Fibroblast of pulmonary artery (primary cell): Measurements from ENCODE around the gene KLRF1.

Experiments used
- DNase-seq: peaks from one replicate; pipeline ENCODE4 v3.0.0-alpha.2; 2010; ENCODE audit warnings: low read depth
- H3K4me3 ChIP-seq: replicated peaks from 2 replicates; pipeline ENCODE4 v1.5.1; 2011; ENCODE audit warnings: low read depth, mild to moderate bottlenecking, control low read depth, low read length, moderate library complexity
- TF ChIP-seq, protein P1 (sequence below): IDR thresholded peaks from 2 replicates; pipeline ENCODE4 v1.5.1; 2011; ENCODE audit warnings: mild to moderate bottlenecking, control low read depth, low read length, inconsistent platforms; ENCODE audit errors: missing control alignments

Gene KLRF1, protein sequence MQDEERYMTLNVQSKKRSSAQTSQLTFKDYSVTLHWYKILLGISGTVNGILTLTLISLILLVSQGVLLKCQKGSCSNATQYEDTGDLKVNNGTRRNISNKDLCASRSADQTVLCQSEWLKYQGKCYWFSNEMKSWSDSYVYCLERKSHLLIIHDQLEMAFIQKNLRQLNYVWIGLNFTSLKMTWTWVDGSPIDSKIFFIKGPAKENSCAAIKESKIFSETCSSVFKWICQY

DNA sequence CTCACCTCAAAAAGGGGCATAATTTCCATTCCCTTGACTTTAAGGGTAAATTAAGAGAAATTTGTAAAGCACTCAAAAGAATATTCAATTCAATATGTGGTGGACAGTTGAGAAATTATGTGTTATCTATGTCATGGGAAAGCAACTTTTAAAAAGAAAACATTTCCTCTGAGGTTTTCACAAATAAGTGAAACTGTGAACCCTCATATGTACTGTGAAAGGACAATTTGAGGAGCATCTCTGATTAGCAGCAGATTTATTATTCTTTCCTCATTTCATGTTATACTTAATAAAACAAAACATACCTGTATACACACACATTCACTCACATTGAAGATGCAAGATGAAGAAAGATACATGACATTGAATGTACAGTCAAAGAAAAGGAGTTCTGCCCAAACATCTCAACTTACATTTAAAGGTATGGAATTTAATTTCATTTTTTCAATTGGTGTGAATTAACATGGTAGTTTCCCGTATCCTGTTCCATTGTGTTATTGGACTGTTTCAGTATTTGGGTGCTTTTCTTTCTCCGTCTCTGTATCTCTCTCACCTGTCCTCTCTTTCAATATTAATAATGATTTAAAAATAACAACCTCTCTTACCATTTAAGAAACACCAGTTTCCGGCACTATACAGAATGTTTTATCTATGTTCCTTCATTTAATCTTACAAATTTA is at the start of gene KLRF1:
Gene KLRF1 (plus strand): TSS at position 273 of the 680 bp plus-strand sequence. CDS start 64 bp downstream, at position 337.
- TF ChIP-seq, protein P1, sequence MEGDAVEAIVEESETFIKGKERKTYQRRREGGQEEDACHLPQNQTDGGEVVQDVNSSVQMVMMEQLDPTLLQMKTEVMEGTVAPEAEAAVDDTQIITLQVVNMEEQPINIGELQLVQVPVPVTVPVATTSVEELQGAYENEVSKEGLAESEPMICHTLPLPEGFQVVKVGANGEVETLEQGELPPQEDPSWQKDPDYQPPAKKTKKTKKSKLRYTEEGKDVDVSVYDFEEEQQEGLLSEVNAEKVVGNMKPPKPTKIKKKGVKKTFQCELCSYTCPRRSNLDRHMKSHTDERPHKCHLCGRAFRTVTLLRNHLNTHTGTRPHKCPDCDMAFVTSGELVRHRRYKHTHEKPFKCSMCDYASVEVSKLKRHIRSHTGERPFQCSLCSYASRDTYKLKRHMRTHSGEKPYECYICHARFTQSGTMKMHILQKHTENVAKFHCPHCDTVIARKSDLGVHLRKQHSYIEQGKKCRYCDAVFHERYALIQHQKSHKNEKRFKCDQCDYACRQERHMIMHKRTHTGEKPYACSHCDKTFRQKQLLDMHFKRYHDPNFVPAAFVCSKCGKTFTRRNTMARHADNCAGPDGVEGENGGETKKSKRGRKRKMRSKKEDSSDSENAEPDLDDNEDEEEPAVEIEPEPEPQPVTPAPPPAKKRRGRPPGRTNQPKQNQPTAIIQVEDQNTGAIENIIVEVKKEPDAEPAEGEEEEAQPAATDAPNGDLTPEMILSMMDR, result no peak
- no peak within 1 kb of the TSS for H3K4me3 ChIP-seq
- no peak for DNase-seq

- no peak overlapping the region for H3K4me3 ChIP-seq
- DNase-seq, result no peak
- TF ChIP-seq, protein P1, result no peak
Observed at GRCh38 chr12:9779209-9779608, 48.1 kb upstream of the KLRF1 start.

DNA sequence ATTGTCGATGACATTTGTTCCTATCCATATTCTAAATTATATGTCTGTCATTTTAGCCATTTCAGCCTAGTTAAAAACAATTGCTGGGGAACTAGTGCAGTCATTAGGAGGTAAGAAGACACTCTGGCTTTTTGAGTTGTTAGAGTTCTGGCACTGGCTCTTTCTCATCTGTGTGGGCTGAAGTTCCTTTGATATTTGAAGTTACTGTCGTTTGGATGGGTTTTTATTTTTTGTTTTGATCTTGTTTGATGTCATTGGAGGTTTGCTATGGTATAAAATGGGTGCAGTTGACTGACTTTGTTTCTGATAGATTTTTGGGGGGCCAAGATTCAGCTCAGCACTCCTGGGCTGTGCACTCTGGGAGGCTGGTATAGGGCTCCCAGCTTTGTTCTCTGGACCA is 45.9 kb upstream of the KLRF1 start:
- no peak for DNase-seq
- no peak overlapping the region for H3K4me3 ChIP-seq
- TF ChIP-seq, protein P1, result no peak

- TF ChIP-seq, protein P1, result no peak
- no peak for DNase-seq
Observed at GRCh38 chr12:9782547-9783382, 44.5 kb upstream of the KLRF1 start.

DNA sequence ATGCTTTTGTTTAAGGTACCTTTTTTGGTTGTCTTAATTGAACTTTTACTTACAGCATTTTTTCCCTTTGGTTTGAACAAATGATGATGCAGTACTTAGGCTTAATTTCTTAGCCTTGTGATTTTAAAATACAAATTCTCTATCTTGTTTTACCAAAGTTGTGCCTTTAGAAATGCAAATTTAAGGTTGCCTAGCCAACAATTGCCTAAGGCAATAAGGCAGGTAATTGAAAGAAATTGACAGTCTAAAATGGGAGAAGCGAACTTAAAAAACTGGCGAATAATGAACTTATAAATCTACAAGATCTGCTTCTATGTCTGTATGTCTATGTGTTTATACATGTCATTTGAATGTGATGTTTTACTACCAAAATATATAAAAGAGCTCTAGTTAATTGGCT is 43.0 kb upstream of the KLRF1 start:
- no peak for DNase-seq
- no peak overlapping the region for H3K4me3 ChIP-seq
- TF ChIP-seq, protein P1, result no peak

More at GRCh38 chr12:9782547-9783382, 44.5 kb upstream of the KLRF1 start:
- H3K4me3 ChIP-seq, result no peak overlapping the region

GRCh38 chr12:9784816-9785215 is 42.5 kb upstream of the KLRF1 start:
- DNase-seq, result no peak
- TF ChIP-seq, protein P1, result no peak
- H3K4me3 ChIP-seq, result no peak overlapping the region
